WTC11 (cell line): ENCODE data around the gene WDR36.

Source experiments
- ARID4B ChIP-seq: sonication (generic); formaldehyde crosslinking; IDR thresholded peaks from 2 replicates; pipeline ENCODE4 v1.8.0; 2023; ENCODE audit warnings: missing genetic modification reagents, mild to moderate bottlenecking, borderline replicate concordance
- CBFB ChIP-seq: sonication (generic); formaldehyde crosslinking; IDR thresholded peaks from 2 replicates; pipeline ENCODE4 v1.8.1; 2022; ENCODE audit warnings: mild to moderate bottlenecking, low read depth, missing genetic modification reagents
- CREB1 ChIP-seq: sonication (generic); formaldehyde crosslinking; IDR thresholded peaks from 2 replicates; pipeline ENCODE4 v1.8.0; 2023; ENCODE audit warnings: mild to moderate bottlenecking, missing genetic modification reagents
- CTCF ChIP-seq: fragments of 200-600 bp; IDR thresholded peaks from 2 replicates; pipeline ENCODE4 v1.8.0; 2022; ENCODE audit warnings: antibody characterized with exemption
- E2F1 ChIP-seq: sonication (generic); formaldehyde crosslinking; IDR thresholded peaks from 2 replicates; pipeline ENCODE4 v1.8.0; 2022; ENCODE audit warnings: mild to moderate bottlenecking, missing genetic modification reagents
- E2F5 ChIP-seq: sonication (generic); formaldehyde crosslinking; IDR thresholded peaks from 2 replicates; pipeline ENCODE4 v1.8.1; 2022; ENCODE audit warnings: mild to moderate bottlenecking, moderate library complexity, missing genetic modification reagents
- FOXP1 ChIP-seq: sonication (generic); formaldehyde crosslinking; IDR thresholded peaks from 2 replicates; pipeline ENCODE4 v1.8.0; 2022; ENCODE audit warnings: missing genetic modification reagents, mild to moderate bottlenecking, moderate library complexity, borderline replicate concordance
- MAX ChIP-seq: sonication (generic); formaldehyde crosslinking; IDR thresholded peaks from 2 replicates; pipeline ENCODE4 v1.8.0; 2022; ENCODE audit warnings: mild to moderate bottlenecking, missing genetic modification reagents
- SMAD3 ChIP-seq: sonication (generic); formaldehyde crosslinking; IDR thresholded peaks from 2 replicates; pipeline ENCODE4 v1.8.0; 2022; ENCODE audit warnings: missing genetic modification reagents, mild to moderate bottlenecking, borderline replicate concordance
- SP1 ChIP-seq: sonication (generic); formaldehyde crosslinking; conservative IDR thresholded peaks from 2 replicates; pipeline ENCODE4 v1.8.1; 2022; ENCODE audit warnings: missing genetic modification reagents
- STAT6 ChIP-seq: sonication (generic); formaldehyde crosslinking; conservative IDR thresholded peaks from 2 replicates; pipeline ENCODE4 v1.8.1; 2023; ENCODE audit warnings: mild to moderate bottlenecking, low read depth, missing genetic modification reagents, moderate library complexity
- USF1 ChIP-seq: sonication (generic); formaldehyde crosslinking; IDR thresholded peaks from 2 replicates; pipeline ENCODE4 v1.8.0; 2022; ENCODE audit warnings: mild to moderate bottlenecking, missing genetic modification reagents
- USF2 ChIP-seq: sonication (generic); formaldehyde crosslinking; IDR thresholded peaks from 2 replicates; pipeline ENCODE4 v1.8.1; 2023; ENCODE audit warnings: mild to moderate bottlenecking, missing genetic modification reagents, moderate library complexity

GRCh38 chr5:111129938-111130337, 37.8 kb downstream of the WDR36 start:
- TF ChIP-seq ARID4B (no peak), MAX (CRISPR knock-in tag) (no peak), SP1 (no peak), CTCF (no peak), CREB1 (CRISPR knock-in tag) (no peak), E2F5 (CRISPR knock-in tag) (no peak), CBFB (CRISPR knock-in tag) (no peak), USF1 (CRISPR knock-in tag) (no peak), SMAD3 (CRISPR knock-in tag) (no peak), E2F1 (CRISPR knock-in tag) (no peak), STAT6 (CRISPR knock-in tag) (no peak), USF2 (CRISPR knock-in tag) (no peak), FOXP1 (CRISPR knock-in tag) (no peak)
